ENCODE results near the gene SLC2A1.
A peak's percentile ranks its signal among the peaks of the same experiment; 100 is the strongest.

SLC2A1 gene

DNA sequence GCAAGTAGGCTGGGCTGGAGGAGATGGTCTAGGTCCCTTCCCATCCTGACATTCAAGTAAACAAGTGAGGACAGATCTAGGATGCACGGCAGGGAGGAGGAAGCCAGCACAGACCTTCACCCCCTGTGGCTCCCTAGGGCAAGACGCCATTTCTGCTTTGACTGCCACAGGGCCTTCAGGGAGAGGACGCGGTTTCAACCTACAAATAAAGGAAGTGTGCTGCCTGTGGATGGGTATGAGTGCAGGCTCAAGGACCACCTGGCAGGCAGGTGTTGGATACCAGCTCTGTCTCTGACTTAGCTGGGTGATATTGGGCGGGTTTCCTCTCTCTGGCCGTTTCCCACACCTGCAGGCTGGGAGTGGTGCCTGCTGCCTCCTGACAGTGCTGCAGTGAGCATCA lies 16.2 kb downstream of the SLC2A1 start:
- no peak for DNase-seq (ENCODE audit: low spot score)

GRCh38 chr1:42941640-42942330 lies 16.9 kb downstream of the SLC2A1 start:
- peak; percentile 78 for DNase-seq (ENCODE audit: low spot score)

- DNase-seq (ENCODE audit: low spot score), result peak; percentile 99
Observed at GRCh38 chr1:42940851-42941639, 17.6 kb downstream of the SLC2A1 start.

DNA sequence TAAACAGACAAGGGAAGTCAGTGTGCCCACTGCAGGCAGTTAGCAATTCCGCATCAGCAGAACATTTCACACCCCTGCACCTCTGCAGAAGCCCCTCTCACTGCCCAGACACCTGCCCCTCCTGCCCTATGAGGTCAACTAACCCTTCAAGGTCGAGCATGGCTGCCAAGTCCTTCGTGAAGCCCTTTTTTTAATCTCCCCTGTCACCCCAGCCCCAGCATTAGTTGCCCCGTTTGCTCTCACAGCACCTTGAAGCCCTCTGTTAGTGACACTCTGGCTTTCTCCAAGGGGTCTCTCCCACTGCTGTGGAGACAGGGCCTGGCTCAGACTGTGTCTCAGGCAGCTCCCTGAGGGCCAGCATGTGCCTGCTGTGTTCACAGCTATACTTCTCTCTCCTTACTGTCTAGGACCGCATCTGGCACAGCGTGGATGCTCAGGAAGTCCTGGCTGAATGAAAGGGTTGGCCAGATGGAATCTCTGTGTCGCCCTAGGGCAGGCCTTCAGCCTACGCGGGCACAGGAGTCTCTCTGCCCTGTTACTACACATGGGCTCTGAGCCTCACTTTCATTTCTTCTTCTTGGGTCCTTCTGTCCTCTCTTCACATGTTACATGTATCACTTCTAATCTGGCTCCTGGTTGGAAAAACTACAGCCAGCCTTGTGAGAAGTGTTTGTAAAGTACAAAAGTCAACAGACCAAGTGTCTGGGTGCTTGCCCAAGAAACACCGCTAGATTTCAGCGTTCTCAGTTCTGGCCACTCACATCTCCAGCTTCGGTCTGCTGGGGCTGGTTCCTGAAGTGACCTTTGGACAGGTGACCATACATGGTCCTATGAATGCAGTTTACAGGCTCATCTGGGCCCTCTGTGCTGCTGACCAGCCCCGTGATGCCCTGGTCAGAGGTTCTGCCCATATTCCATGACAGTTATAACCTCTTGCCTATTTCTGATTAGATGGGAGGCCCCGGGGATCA lies 19.7 kb downstream of the SLC2A1 start:
- DNase-seq (ENCODE audit: low spot score), result no peak

DNA sequence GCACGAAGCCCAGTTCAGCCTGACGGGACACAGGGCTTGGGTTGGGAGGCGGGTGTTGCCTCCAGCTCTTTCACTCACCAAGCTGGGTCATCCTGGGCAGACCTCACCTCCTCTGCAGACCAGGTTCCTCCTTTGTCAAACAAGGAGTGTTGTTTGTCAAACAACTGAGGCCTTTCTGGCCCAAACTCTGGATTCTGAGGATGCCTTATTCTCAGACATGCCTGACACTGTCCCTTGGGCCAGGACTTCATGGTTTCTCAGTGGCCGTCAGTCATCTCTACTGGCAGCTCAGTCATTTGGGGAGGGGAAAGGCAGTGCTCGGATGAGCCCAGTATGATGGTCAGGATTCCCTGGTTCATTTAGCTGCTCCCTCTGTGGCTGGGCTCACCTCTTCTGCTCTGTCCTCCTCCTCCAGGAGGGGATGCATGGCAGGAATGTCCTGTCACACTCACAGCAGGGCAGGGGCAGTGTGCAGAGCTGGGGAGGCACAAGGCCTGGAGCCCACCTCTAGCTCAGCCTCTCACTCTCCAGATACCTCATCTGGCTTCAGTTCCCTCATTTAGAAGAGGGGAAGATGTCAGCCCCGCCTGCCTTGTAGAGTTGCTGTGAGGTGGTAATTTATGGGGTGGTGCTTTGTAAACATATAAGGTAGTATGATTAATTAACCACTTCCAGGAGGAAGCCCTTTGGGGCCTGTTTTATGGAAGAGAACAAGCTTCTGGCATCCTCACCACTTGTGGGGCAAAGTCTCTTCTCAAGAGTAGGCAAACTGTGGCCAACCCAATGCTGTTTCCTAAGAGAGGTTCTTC lies 20.6 kb downstream of the SLC2A1 start:
- DNase-seq (ENCODE audit: low spot score), result no peak

DNA sequence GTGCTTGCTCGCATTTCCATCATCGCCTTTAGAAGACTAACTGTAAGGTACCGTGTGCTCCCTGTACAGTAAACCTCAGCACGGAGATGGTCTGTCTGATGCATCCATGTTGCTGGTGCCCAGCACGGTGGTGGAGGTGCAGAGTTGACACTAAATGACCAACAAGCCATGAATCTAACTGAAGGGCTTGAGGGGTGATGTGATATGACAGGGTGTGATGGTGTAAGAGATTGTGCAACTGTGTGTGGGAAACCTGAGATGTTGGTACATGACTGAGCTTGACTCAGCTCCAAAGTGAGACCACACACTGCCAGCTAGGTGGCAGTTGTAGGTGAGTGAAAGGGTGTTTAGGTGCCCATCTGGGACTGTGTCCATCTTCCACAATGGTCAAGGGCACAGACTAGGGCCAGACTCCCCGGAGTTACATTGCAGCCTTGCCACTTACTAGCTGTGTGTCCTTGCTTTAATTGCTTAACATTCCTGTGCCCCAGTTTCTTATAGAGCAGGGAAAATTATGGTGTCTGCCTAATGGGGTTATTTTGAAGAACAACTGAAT lies 21.4 kb downstream of the SLC2A1 start:
- DNase-seq (ENCODE audit: low spot score), result no peak

DNA sequence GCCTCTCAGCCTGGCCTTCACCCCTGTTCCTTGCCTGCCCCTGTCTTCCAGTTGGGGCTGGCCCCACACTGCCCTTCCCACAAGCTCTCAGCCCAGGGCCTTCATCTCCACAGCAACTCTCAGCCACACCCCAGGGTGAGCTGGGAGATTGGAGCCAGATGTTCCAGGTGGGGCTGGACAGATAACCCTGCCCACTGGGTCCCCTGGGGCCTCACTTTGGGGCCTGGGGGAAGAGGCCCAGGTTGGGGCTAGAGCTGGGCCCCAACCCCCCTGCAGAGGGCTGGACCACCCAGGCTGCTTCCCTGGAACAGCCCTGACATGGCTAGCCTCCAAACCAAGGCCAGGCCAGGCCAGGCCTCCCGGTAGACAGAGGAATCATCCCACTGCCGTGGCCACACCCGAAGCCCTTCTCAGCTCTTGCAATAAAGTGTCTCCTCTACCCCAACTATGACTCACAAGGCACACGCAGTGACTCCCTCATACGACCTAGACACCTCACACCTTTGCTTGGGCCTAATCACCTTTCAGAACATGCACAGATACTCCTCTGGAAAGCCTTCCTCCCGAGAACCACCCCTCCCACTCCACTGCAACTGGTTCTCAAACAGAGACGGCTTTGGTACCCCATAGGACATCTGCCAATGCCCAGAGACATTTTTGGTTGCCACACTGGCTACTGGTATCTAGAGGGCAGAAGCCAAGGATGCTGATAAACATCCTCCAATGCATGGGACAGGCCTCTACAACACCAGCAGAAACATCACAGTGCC lies 22.2 kb downstream of the SLC2A1 start:
- DNase-seq (ENCODE audit: low spot score), result no peak

- DNase-seq (ENCODE audit: low spot score), result no peak
Observed at GRCh38 chr1:42935971-42936308, 22.7 kb downstream of the SLC2A1 start.

DNA sequence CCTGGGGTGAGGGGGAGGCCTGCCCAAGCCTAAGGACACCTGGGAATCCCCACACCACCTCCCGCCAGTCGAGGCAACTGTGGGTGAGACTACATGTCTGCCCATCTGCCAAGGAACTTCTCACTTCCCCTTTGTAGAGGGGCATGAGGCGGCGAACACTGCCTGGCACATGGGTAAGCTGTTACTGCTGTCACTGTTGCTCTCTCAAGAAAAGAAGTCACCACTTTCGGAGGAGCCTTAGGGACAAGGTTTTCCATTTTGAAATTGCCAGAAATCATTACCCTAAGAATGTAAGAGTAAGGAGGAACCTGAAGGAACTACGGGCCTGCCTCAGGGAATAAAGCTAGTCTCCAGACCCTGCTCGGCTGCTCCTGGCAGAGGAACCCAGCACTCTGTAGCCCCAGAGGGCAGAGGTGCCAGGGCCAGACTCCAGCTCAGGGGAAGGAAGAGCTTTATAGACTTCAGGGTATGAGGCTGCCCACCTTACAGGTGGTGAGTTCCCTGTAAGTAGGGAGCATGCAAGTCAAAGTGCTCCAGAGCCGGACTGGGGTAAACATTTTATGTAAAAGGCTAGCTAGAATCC lies 23.3 kb downstream of the SLC2A1 start:
- DNase-seq (ENCODE audit: low spot score), result no peak

DNA sequence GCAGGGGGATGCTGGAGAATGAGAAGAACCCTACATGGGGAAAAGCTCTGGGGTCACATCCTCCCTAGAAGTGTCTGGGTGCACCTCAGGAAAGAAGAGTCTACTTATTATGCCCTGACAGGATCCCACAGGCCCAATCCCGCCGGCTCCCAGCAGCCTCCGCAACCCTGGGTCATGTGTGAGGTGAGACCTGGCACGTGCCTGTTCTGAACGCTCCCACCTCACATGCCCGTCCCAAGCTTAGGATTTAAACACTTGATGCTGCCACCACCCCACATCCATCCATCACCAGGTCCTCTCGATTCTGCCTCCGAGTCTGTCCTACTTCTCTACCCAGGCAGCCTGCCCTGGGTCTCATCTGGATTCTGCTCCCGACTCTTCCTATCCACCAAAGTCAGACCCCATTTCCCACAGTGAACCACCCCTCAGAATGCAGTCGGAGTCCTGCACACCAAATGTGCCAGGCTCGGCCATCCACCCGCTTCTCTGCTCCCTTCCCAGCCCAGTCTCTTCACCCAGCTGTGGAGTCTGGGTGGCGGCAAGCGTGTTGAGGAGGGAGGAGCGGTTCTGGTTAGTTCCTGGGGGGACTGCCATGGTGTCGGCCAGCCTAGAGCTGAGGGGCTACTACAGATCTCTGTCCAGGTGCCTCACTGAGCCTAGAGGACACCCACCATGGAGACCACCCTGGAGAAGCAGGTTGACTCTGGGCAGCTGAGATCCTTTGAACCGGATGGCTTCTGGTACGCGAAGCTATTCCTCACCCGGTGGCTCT lies 23.9 kb downstream of the SLC2A1 start:
- no peak for DNase-seq (ENCODE audit: low spot score)

- no peak for DNase-seq (ENCODE audit: low spot score)
Observed at GRCh38 chr1:42933610-42934491, 24.8 kb downstream of the SLC2A1 start.

DNA sequence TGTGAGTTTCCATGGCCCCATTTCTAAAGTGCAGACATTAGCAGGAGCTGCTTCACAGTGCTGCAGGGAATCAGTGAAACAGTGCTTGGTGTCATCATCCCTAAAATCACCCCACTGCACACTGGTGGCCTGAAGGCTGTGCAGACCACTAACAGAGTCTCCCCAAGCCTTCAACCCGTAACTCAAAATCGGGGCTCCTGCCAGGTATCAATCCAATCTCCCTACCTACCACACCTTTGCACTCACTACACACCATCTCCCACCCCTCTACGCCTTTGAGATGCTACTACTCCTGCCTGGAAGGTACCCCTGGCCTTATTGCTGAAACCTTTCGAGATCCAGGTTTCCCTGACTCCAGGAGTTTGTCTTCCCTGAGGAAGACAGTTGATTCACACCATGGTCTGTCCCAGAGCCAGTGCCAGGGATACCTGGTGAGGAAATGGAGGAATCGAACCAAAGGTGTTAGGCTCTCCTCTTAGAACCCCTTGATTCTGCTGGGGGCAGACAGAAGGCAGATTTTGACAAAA lies 25.5 kb downstream of the SLC2A1 start:
- DNase-seq (ENCODE audit: low spot score), result no peak

- DNase-seq (ENCODE audit: low spot score), result no peak
Observed at GRCh38 chr1:42932442-42932941, 26.2 kb downstream of the SLC2A1 start.

DNA sequence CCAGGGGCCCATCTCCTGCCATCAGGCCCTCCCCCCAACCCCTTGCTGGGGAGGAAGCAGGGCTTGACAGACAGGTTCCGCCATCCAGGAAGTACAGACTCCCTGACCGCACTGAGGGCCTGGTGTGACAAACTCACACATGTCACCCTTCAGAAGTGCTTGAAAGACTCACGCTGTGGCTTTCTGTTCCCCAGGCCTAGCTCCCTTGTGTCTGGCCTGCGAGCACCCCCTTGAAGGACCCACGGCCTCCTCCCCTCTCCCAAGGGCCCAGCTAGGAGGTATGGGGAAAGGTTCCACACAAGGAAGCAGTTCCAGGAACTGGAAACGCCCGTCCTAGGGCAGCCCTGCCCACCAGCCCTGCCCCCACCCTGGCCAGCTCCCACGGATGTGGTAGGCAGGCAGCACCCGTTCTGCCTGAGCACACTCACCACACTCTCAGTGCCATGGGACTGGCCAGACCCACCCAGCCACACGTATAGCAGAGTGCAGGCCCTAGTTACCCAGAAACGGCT lies 26.7 kb downstream of the SLC2A1 start:
- no peak for DNase-seq (ENCODE audit: low spot score)

DNA sequence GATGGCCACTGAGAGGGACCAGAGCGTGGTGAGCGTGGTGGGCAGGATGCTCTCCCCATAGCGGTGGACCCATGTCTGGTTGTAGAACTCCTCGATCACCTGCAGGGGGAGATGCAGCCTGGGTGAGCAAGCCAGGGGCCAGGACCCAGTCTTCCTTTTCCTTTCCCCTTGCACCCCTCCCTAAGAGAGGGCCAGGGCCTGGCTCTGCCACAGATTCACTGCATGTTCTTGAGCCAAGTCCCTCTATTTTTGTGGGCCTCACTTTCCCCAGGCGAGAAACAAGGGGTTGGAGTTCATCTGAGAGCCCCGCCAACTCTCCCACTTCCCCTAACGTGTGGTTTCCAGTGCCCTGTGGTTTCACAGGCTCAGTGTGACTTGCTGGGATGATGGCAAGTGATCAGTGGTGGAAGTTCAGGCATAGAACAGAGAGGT lies 27.5 kb downstream of the SLC2A1 start:
- DNase-seq (ENCODE audit: low spot score), result peak; percentile 40

DNA sequence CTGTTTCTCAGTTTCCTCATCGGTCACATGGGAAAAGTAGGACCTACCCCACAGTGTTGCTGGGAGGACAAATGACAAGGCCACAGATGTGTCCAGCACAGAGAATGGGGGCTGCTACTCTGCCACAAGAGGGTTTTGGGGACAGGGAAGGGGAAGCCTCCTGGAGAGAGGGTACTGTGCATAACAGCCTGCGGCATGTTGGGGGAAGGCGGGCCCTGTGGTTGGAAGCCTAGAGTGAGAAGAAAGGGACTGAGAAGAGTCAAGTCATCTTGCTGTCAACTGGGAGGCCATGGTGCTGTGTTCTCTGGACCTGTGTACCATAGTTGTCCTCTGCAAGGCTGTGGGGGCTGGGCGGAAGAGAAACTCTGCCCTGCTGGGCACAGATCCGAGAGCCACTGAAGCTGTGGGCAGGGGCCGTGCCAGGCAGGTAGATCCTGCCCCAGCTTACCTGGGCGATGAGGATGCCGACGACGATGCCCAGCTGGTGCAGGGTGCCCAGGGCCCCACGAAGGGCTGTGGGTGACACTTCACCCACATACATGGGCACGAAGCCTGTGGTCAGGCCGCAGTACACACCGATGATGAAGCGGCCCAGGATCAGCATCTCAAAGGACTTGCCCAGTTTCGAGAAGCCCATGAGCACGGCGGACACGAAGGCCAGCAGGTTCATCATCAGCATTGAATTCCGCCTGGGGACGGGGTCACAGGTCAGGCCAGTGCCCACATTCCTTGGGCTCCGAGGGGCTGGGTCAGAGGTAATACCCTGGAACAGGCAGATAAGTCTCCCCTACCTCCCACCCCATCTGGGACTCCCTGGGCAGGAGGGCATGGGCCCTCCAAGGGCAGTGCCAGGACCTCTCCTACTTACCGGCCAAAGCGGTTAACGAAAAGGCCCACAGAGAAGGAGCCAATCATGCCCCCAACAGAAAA lies 28.2 kb downstream of the SLC2A1 start:
- no peak for DNase-seq (ENCODE audit: low spot score)
